Colonic mucosa (tissue), 4 donors: ENCODE data around the gene EVA1A. TPM values are rescaled to one million over a fixed set of nuclear protein-coding genes. Genes with fewer than 3 reads are reported as not detected.

Source experiments
- DNase-seq: peaks from one replicate; pipeline ENCODE4 v3.0.0-alpha.2; 2020
- H3K27ac ChIP-seq: fragments of 200-600 bp; one replicate; pipeline ENCODE4 v1.8.0; 2021
- H3K27me3 ChIP-seq: fragments of 200-600 bp; one replicate; pipeline ENCODE4 v1.8.0; 2021
- H3K36me3 ChIP-seq: fragments of 200-600 bp; one replicate; pipeline ENCODE4 v1.8.0; 2021
- H3K4me1 ChIP-seq: fragments of 200-600 bp; one replicate; pipeline ENCODE4 v1.8.0; 2021; ENCODE audit warnings: mild to moderate bottlenecking
- H3K4me3 ChIP-seq: fragments of 200-600 bp; one replicate; pipeline ENCODE4 v1.8.0; 2021
- H3K9ac ChIP-seq, 2 donors: one replicate each; pipeline ENCODE4 v1.7.0; 2013; ENCODE audit warnings: control low read depth in 2 of 2, low read depth in 2 of 2, low read length in 2 of 2
- H3K9me3 ChIP-seq: fragments of 200-600 bp; one replicate; pipeline ENCODE4 v1.8.0; 2021
- intact Hi-C: fragments of 100-400 bp; cut with DNase I; formaldehyde crosslinking; loops from one replicate; pipeline ENCODE4 v1.14.1; 2022
- total RNA-seq, 2 donors: library from RNA; stranded (reverse); fragmentation: NEBNext Ultra II Directional in 1 of 2; extraction: Animal tissue kit (Norgen Biotek cat#: 25700) in 1 of 2; gene quantifications; one replicate each; pipeline ENCODE4 v1.2.1, GENCODE V29; 2021
- TF ChIP-seq, protein P1 (sequence below): fragments of 200-600 bp; IDR thresholded peaks from one replicate; pipeline ENCODE4 v1.8.0; 2022; ENCODE audit warnings: antibody characterized with exemption, mild to moderate bottlenecking
- donor health status: healthy.
- donor health status: DM: no; HTN: no; CAD: no.
- donor health status: DM: no; HTN: no; CAD: no.

The EVA1A gene
- total RNA-seq, 2 donors from 2014 or later, result 0.25 to 0.77 TPM

DNA sequence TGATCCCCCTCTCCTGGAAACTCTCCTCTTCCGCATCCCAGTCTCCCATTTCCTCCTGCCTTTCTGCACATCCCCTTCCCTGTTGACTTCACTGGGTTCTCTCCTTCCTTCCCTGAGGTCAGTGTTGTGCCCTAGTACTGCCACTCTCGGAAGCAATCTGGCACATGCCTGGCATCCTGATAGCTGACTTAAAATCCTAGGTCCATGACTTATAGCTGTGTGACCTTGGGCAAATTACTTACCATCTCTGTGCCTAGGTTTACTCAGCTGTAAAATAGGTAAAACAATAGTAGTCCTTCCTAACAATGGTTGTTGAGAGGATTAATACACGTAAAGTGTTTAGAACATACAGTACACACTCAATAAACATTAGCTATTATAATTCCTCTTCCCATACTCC is 9.3 kb downstream of the EVA1A start:
- H3K9me3 ChIP-seq, result no peaks in the 10 kb centered on the region
- H3K36me3 ChIP-seq, result no peaks in the 10 kb centered on the region
- DNase-seq, result no peak
- no peaks in the 10 kb centered on the region for H3K4me1 ChIP-seq
- intact Hi-C loops, result no loop called here
- TF ChIP-seq, protein P1, sequence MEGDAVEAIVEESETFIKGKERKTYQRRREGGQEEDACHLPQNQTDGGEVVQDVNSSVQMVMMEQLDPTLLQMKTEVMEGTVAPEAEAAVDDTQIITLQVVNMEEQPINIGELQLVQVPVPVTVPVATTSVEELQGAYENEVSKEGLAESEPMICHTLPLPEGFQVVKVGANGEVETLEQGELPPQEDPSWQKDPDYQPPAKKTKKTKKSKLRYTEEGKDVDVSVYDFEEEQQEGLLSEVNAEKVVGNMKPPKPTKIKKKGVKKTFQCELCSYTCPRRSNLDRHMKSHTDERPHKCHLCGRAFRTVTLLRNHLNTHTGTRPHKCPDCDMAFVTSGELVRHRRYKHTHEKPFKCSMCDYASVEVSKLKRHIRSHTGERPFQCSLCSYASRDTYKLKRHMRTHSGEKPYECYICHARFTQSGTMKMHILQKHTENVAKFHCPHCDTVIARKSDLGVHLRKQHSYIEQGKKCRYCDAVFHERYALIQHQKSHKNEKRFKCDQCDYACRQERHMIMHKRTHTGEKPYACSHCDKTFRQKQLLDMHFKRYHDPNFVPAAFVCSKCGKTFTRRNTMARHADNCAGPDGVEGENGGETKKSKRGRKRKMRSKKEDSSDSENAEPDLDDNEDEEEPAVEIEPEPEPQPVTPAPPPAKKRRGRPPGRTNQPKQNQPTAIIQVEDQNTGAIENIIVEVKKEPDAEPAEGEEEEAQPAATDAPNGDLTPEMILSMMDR, result no peak
- H3K4me3 ChIP-seq, result no peak overlapping the region
- no peak overlapping the region for H3K9ac ChIP-seq
- H3K27ac ChIP-seq, result no peak overlapping the region
- no peaks in the 10 kb centered on the region for H3K27me3 ChIP-seq

- intact Hi-C loops, result no loop called here
- Histone ChIP-seq H3K27me3 (no peaks in the 10 kb centered on the region), H3K27ac (no peak overlapping the region), H3K9ac (no peak overlapping the region), H3K4me1 (no peaks in the 10 kb centered on the region), H3K4me3 (no peak overlapping the region), H3K36me3 (no peaks in the 10 kb centered on the region), H3K9me3 (no peaks in the 10 kb centered on the region)
- TF ChIP-seq, protein P1, result no peak
- DNase-seq, result no peak
Measured at GRCh38 chr2:75549401-75550253, 11.1 kb downstream of the EVA1A start.

- Histone ChIP-seq H3K36me3 (no peaks in the 10 kb centered on the region), H3K4me3 (no peak overlapping the region), H3K9ac (no peak overlapping the region), H3K27ac (no peak overlapping the region), H3K4me1 (no peaks in the 10 kb centered on the region), H3K27me3 (no peaks in the 10 kb centered on the region), H3K9me3 (no peaks in the 10 kb centered on the region)
- intact Hi-C loops, result no loop called here
- DNase-seq, result no peak
- TF ChIP-seq, protein P1, result no peak
Measured at GRCh38 chr2:75548036-75548573, 12.6 kb downstream of the EVA1A start.

DNA sequence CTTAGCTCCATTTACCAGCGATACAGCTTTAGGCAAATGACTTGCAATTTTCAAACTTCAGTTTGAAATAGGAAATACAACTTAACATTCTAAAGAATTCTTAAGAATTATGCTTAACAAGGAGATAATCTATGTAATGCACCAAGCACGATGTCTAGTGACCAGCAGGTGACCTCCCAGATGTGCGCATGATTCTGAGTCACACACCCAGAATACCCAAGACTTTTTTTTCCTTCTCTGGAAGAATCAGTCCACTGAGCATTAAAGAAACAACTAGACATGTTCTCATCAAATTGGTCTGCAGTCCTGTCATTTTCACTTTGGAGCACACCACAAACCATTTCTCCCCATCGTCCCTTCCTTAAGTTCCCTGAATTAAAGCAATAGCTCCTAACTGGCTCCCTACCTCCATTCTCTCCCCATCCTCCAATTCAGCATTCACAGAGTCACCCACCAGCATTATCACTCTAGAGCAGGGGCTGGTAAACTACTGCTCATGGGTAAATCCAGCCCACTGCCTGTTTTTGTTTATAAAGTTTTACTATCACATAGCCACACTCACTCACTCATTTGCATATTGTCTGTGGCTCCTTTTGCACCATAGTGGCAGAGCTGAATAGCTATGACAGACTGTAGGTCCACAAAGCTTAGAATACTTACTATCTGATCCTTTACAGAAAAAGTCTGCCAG is 13.2 kb downstream of the EVA1A start:
- H3K9ac ChIP-seq, result no peak overlapping the region
- no peak for DNase-seq
- no peaks in the 10 kb centered on the region for H3K4me1 ChIP-seq
- no peaks in the 10 kb centered on the region for H3K36me3 ChIP-seq
- no peak overlapping the region for H3K4me3 ChIP-seq
- H3K9me3 ChIP-seq, result no peaks in the 10 kb centered on the region
- H3K27ac ChIP-seq, result no peak overlapping the region
- intact Hi-C loops, result no loop called here
- TF ChIP-seq, protein P1, result no peak
- no peaks in the 10 kb centered on the region for H3K27me3 ChIP-seq

DNA sequence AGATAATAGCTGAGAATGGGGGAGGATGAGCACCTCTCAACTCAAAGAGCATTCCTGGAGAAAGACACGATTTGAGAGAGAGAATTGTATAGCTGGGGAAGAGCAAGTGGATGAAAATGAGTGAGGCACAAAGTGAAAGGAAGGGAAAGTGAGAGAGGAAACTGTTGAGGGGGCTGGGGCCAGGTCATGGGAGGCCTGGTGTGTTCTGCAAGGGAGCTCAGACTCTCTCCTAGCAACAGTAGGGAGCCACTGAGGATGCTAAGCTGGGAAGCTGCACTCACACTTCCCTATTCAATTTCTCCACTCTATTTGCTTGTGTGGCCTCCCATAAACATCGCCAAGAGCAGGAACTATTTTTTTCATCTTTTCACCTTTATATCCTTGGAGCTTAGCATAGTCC is 14.8 kb downstream of the EVA1A start:
- Histone ChIP-seq H3K4me3 (no peak overlapping the region), H3K36me3 (no peaks in the 10 kb centered on the region), H3K27me3 (no peaks in the 10 kb centered on the region), H3K4me1 (no peaks in the 10 kb centered on the region), H3K27ac (no peak overlapping the region), H3K9ac (no peak overlapping the region), H3K9me3 (no peaks in the 10 kb centered on the region)
- TF ChIP-seq, protein P1, result no peak
- intact Hi-C loops, result no loop called here
- DNase-seq, result no peak
